Keratinocyte (primary cell): ENCODE results near the gene TMEM184A. TPM values are rescaled to one million over a fixed set of nuclear protein-coding genes. Genes with fewer than 3 reads are reported as not detected.

Experiments
- DNase-seq: peaks from one replicate; pipeline ENCODE4 v3.0.0-alpha.2; 2011; ENCODE audit warnings: low read depth, missing footprints, low spot score
- FAIRE-seq: peaks from 2 replicates; lab custom pipeline; 2011; peaks lifted over from hg19 to GRCh38; lab: Jason Lieb, UNC
- H2AFZ ChIP-seq: 2 replicates; pipeline ENCODE4 v1.6.0; 2012; ENCODE audit warnings: low read length, control low read depth, inconsistent platforms; ENCODE audit not compliant: control insufficient read depth
- H3K27ac ChIP-seq: 2 replicates; pipeline ENCODE4 v1.5.1; 2011; ENCODE audit warnings: low read length; ENCODE audit not compliant: control insufficient read depth, insufficient read depth
- H3K27me3 ChIP-seq: 3 replicates; pipeline ENCODE4 v1.6.0; 2011; ENCODE audit warnings: low read length; ENCODE audit not compliant: control insufficient read depth, insufficient read depth; ENCODE audit errors: extremely low read depth
- H3K36me3 ChIP-seq, 2 experiments: 2 replicates in 1 of 2; 3 replicates in 1 of 2; pipeline ENCODE4 v1.5.1; 2011; ENCODE audit warnings: low read length in 2 of 2, mild to moderate bottlenecking in 1 of 2; ENCODE audit not compliant: control insufficient read depth in 2 of 2, insufficient read depth in 2 of 2; ENCODE audit errors: extremely low read depth in 1 of 2
- H3K4me1 ChIP-seq: 3 replicates; pipeline ENCODE4 v1.5.1; 2011; ENCODE audit warnings: low read length; ENCODE audit not compliant: control insufficient read depth, insufficient read depth; ENCODE audit errors: extremely low read depth
- H3K4me2 ChIP-seq: 3 replicates; pipeline ENCODE4 v1.6.0; 2011; ENCODE audit warnings: low read depth, low read length; ENCODE audit not compliant: control insufficient read depth, insufficient read depth; ENCODE audit errors: extremely low read depth
- H3K4me3 ChIP-seq, 3 experiments: fragments of 200-600 bp in 1 of 3; sonication (generic) in 1 of 3; 2 replicates in 2 of 3; 3 replicates in 1 of 3; pipeline ENCODE4 v1.5.1; 2011 to 2016; ENCODE audit warnings: low read length in 3 of 3, mild to moderate bottlenecking in 3 of 3, control low read depth in 2 of 3, inconsistent platforms in 1 of 3, low read depth in 1 of 3, mixed read lengths in 1 of 3, mixed run types in 1 of 3, moderate library complexity in 1 of 3; ENCODE audit not compliant: control insufficient read depth in 2 of 3, insufficient read depth in 2 of 3; ENCODE audit errors: extremely low read depth in 1 of 3
- H3K79me2 ChIP-seq: 2 replicates; pipeline ENCODE4 v1.6.0; 2012; ENCODE audit warnings: low read length; ENCODE audit not compliant: control insufficient read depth, insufficient read depth
- H3K9ac ChIP-seq: 3 replicates; pipeline ENCODE4 v1.6.0; 2011; ENCODE audit warnings: low read length; ENCODE audit not compliant: control insufficient read depth, insufficient read depth; ENCODE audit errors: extremely low read depth
- H3K9me1 ChIP-seq: 3 replicates; pipeline ENCODE4 v1.6.0; 2011; ENCODE audit warnings: low read length; ENCODE audit not compliant: control insufficient read depth, insufficient read depth; ENCODE audit errors: extremely low read depth
- H3K9me3 ChIP-seq: 2 replicates; pipeline ENCODE4 v1.5.1; 2012; ENCODE audit warnings: low read depth, low read length; ENCODE audit not compliant: control insufficient read depth
- H4K20me1 ChIP-seq: 3 replicates; pipeline ENCODE4 v1.6.0; 2011; ENCODE audit warnings: low read length; ENCODE audit not compliant: control insufficient read depth, insufficient read depth; ENCODE audit errors: extremely low read depth
- CTCF ChIP-seq, 3 experiments: IDR thresholded peaks in 1 of 3; conservative IDR thresholded peaks in 1 of 3; optimal IDR thresholded peaks in 1 of 3; 2 replicates in 2 of 3; 3 replicates in 1 of 3; pipeline versions ENCODE3 to v1.5.1; 2011; ENCODE audit warnings: low read length in 3 of 3, mild to moderate bottlenecking in 3 of 3, moderate library complexity in 2 of 3, control low read depth in 1 of 3, inconsistent platforms in 1 of 3; ENCODE audit not compliant: insufficient read depth in 2 of 3; ENCODE audit errors: extremely low read depth in 1 of 3
- EZH2 ChIP-seq: IDR thresholded peaks from one replicate; pipeline ENCODE4 v1.6.1; 2012; ENCODE audit warnings: inconsistent platforms, mild to moderate bottlenecking, low read length, moderate library complexity
- dilution Hi-C: fragments of 300-500 bp; cut with MboI; formaldehyde crosslinking; loops from one replicate; pipeline ENCODE4 v1.7.0; 2020; ENCODE audit warnings: low sequenced_read_pairs; ENCODE audit not compliant: extremely low pct_ligation_motif_present
- polyA plus RNA-seq, 5 experiments: library from polyadenylated mRNA; depleted of rRNA in 3 of 5; stranded (reverse) in 3 of 5; stranded (forward) in 1 of 5; unstranded in 1 of 5; fragments of >200 nt; gene quantifications; 1 replicate in 1 of 5; 2 replicates in 3 of 5; 3 replicates in 1 of 5; pipeline versions ENCODE4 v1.2.1 to v1.2.3, GENCODE V29; 2011 to 2012; ENCODE audit warnings: missing spikeins in 2 of 5, low read depth in 1 of 5, low replicate concordance in 1 of 5

TMEM184A gene
- polyA plus RNA-seq, 1 donor (not counting 4 experiments of a cell fraction or from before 2014, with no cell fraction given) = 2.9 TPM

GRCh38 chr7:1595027-1595426 lies 39.0 kb upstream of the TMEM184A start:
- no peak overlapping the region for H3K27ac ChIP-seq
- H3K4me1 ChIP-seq = peaks cover 3% of the 10 kb centered on the region
- DNase-seq = no peak
- no peak overlapping the region for H2AFZ ChIP-seq
- no peak for TF ChIP-seq EZH2
- no peak for TF ChIP-seq CTCF (optimal IDR thresholded peaks at IDR 0.05 in 1 of 3, IDR thresholded peaks at IDR 0.05 in 1 of 3, conservative IDR thresholded peaks at IDR 0.05 in 1 of 3; ENCODE audit: extremely low read depth in 1 of 3, insufficient read depth in 2 of 3, low read length in 3 of 3)
- H3K9me3 ChIP-seq = no peaks in the 10 kb centered on the region
- H3K9me1 ChIP-seq = no peaks in the 10 kb centered on the region
- peaks cover 36% of the 10 kb centered on the region for H3K27me3 ChIP-seq
- H3K36me3 ChIP-seq = no peaks in the 10 kb centered on the region
- no peak for FAIRE-seq
- H3K9ac ChIP-seq = no peak overlapping the region
- H3K79me2 ChIP-seq = no peaks in the 10 kb centered on the region
- H3K4me3 ChIP-seq = no peak overlapping the region
- peaks cover 5% of the 10 kb centered on the region for H4K20me1 ChIP-seq
- H3K4me2 ChIP-seq = no peak overlapping the region
- dilution Hi-C loops = no loop called here

GRCh38 chr7:1593904-1594421 lies 38.0 kb upstream of the TMEM184A start:
- TF ChIP-seq EZH2 (no peak), CTCF (optimal IDR thresholded peaks at IDR 0.05 in 1 of 3, IDR thresholded peaks at IDR 0.05 in 1 of 3, conservative IDR thresholded peaks at IDR 0.05 in 1 of 3; ENCODE audit: extremely low read depth in 1 of 3, insufficient read depth in 2 of 3, low read length in 3 of 3) (no peak)
- Histone ChIP-seq H3K9me3 (peaks cover 3% of the 10 kb centered on the region), H4K20me1 (peaks cover 5% of the 10 kb centered on the region), H3K4me1 (peaks cover 3% of the 10 kb centered on the region), H3K27ac (no peak overlapping the region), H3K4me2 (no peak overlapping the region), H3K4me3 (no peak overlapping the region), H2AFZ (no peak overlapping the region), H3K36me3 (no peaks in the 10 kb centered on the region), H3K27me3 (peaks cover 36% of the 10 kb centered on the region), H3K79me2 (no peaks in the 10 kb centered on the region), H3K9ac (no peak overlapping the region), H3K9me1 (no peaks in the 10 kb centered on the region)
- DNase-seq (no peak), FAIRE-seq (no peak)
- dilution Hi-C loops = no loop called here
